Kidney capillary endothelial cell (primary cell): ENCODE results near the gene RPL18A.

Experiments
- DNase-seq: peaks from one replicate; pipeline ENCODE4 v3.0.0-alpha.2; 2018; ENCODE audit warnings: low spot score

Gene RPL18A

DNA sequence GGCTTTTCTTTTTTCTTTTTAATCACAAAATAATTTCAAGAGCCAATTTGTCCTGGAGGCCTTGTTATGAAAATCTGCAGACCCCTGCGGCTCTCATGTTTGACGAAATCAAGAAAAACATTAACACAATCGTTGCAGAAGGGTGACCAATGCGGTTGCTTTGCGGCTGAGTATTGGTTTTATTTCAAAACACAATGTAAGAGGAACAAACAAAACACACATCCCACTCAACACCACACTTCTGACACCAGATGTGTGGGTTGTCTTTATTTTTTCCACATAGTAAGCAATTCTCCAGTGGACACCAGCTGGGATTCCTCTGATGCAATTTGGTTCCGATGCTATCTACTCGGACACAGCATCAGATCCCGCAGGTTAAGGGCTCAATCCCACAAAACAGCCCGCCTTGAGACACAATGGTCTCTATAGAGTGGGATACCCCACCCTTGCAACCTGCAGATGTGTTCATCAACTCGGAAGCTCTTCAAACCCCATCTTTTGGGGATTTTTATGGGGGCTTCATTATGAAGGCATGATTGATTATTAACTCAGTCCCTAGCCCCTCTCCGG lies 51.2 kb downstream of the RPL18A start:
- no peak for DNase-seq
